Transverse colon (tissue), 4 donors: Measurements from ENCODE around the gene DCHS2.

Source experiments
- POLR2A ChIP-seq: fragments of 450-650 bp; IDR thresholded peaks from one replicate; pipeline ENCODE4 v1.6.1; 2016; ENCODE audit warnings: antibody characterized with exemption, mild to moderate bottlenecking, moderate library complexity
- POLR2AphosphoS5 ChIP-seq, 3 donors: sonication (generic); formaldehyde crosslinking; IDR thresholded peaks; one replicate each; pipeline ENCODE4 v1.6.1; 2016; ENCODE audit warnings: antibody characterized with exemption in 3 of 3
- TF ChIP-seq, protein P1 (sequence below), 5 experiments: fragments of 200-600 bp in 3 of 5; fragments of 450-650 bp in 2 of 5; sonication (generic) in 3 of 5; IDR thresholded peaks; 1 replicate in 2 of 5; 2 replicates in 3 of 5; pipeline ENCODE4 v1.5.1; 2016 to 2017; ENCODE audit warnings: antibody characterized with exemption in 5 of 5, inconsistent platforms in 3 of 5, mild to moderate bottlenecking in 2 of 5, moderate library complexity in 1 of 5

DNA sequence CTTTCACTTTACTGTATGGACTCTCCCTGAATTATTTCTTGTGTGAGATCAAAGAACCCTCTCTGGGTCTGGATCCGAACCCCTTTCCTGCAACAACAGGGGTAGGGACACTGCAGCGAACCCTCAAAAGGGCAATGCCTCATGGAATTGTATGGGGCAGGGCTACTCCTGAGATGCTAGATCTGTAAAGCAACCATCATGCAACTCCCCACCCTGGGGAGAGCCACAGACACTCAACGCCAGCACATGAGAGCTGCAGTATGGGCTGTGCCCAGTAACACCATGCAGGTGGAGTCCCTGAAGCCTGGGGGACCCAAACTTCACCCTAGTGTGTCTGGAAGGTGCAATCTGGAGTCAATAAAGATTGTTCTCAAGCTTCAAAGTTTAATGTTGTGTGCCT, 304.7 kb downstream of the DCHS2 start:
- no peak for TF ChIP-seq POLR2AphosphoS5 (IDR thresholded peaks at IDR 0.05)
- TF ChIP-seq, protein P1, sequence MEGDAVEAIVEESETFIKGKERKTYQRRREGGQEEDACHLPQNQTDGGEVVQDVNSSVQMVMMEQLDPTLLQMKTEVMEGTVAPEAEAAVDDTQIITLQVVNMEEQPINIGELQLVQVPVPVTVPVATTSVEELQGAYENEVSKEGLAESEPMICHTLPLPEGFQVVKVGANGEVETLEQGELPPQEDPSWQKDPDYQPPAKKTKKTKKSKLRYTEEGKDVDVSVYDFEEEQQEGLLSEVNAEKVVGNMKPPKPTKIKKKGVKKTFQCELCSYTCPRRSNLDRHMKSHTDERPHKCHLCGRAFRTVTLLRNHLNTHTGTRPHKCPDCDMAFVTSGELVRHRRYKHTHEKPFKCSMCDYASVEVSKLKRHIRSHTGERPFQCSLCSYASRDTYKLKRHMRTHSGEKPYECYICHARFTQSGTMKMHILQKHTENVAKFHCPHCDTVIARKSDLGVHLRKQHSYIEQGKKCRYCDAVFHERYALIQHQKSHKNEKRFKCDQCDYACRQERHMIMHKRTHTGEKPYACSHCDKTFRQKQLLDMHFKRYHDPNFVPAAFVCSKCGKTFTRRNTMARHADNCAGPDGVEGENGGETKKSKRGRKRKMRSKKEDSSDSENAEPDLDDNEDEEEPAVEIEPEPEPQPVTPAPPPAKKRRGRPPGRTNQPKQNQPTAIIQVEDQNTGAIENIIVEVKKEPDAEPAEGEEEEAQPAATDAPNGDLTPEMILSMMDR (IDR thresholded peaks at IDR 0.05) = no peak
- TF ChIP-seq POLR2A = no peak
